GM21529 (cell line): ENCODE results near the gene GPD2.

Experiments used
- ATAC-seq: cut with Tn5 transposase; IDR thresholded peaks from one replicate; pipeline ENCODE4 v1.9.1; 2021; ENCODE audit not compliant: unreplicated experiment

The GPD2 gene

DNA sequence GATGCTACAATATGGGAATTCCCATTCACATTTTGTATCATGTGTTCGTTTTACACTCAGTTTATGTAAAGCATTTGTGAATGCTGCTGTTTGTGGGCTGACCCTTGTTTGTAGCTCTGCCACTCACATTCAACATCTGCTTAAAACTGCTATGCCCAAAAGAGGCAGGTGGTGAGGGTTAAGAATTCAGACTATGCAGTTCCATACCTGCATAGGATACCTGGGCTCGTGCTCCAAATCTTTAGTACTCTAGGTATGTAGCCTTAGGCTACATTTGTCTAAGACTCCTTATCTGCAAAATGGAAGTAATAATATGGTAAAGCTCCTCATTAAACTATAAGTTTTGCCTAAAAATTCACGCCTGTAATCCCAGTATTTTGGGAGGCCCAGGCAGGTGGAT lies 199.5 kb downstream of the GPD2 start:
- no peak for ATAC-seq
